GM19035 (cell line): ENCODE results near the gene PKD2.
"Not testable (repeated sequence)": the region's sequence is repeated elsewhere in the genome, so short reads cannot be mapped to it uniquely, and the experiment has no call there.

Experiments
- ATAC-seq: cut with Tn5 transposase; IDR thresholded peaks from one replicate; pipeline ENCODE4 v1.9.1; 2021; ENCODE audit not compliant: unreplicated experiment

PKD2 gene

GRCh38 chr4:88108747-88109122, 101.3 kb downstream of the PKD2 start:
- ATAC-seq = no peak

- ATAC-seq = no peak
Observed at GRCh38 chr4:88109123-88109881, 101.9 kb downstream of the PKD2 start.

GRCh38 chr4:88110826-88111225, 103.4 kb downstream of the PKD2 start:
- no peak for ATAC-seq

- ATAC-seq = no peak
Observed at GRCh38 chr4:88112856-88113255, 105.4 kb downstream of the PKD2 start.

GRCh38 chr4:88115587-88115986, 108.2 kb downstream of the PKD2 start:
- ATAC-seq = no peak

GRCh38 chr4:88119943-88120342, 112.5 kb downstream of the PKD2 start:
- no peak for ATAC-seq

- not testable (repeated sequence) for ATAC-seq
Observed at GRCh38 chr4:88122260-88122659, 114.8 kb downstream of the PKD2 start.
